Lower lobe of right lung (tissue), 2 donors: ENCODE measurements around the gene FANK1. TPM values are rescaled to one million over a fixed set of nuclear protein-coding genes. Genes with fewer than 3 reads are reported as not detected.

Experiments
- ATAC-seq, 2 donors: fragments of 200-7000 bp; cut with Tn5 transposase; one replicate each; pipeline ENCODE4 v1.9.1; 2020 to 2022; ENCODE audit warnings: mild to moderate bottlenecking in 2 of 2, moderate library complexity in 2 of 2
- DNase-seq: peaks from one replicate; pipeline ENCODE4 v3.0.0-alpha.2; 2020
- H3K27ac ChIP-seq: fragments of 200-600 bp; one replicate; pipeline ENCODE4 v1.8.0; 2022
- H3K27me3 ChIP-seq: fragments of 200-600 bp; one replicate; pipeline ENCODE4 v1.8.0; 2022; ENCODE audit warnings: low read depth
- H3K36me3 ChIP-seq: fragments of 200-600 bp; one replicate; pipeline ENCODE4 v1.8.0; 2022; ENCODE audit warnings: mild to moderate bottlenecking
- H3K4me1 ChIP-seq: fragments of 200-600 bp; one replicate; pipeline ENCODE4 v1.8.0; 2022
- H3K4me3 ChIP-seq: fragments of 200-600 bp; one replicate; pipeline ENCODE4 v1.8.0; 2022; ENCODE audit warnings: mild to moderate bottlenecking
- H3K9me3 ChIP-seq: fragments of 200-600 bp; one replicate; pipeline ENCODE4 v1.8.0; 2022
- intact Hi-C: fragments of 100-400 bp; cut with DNase I; formaldehyde crosslinking; loops from one replicate; pipeline ENCODE4 v1.11.0; 2022
- total RNA-seq: library from RNA; stranded (reverse); fragmentation: NEBNext Ultra II Directional; extraction: Animal tissue kit (Norgen Biotek cat#: 25700); gene quantifications from one replicate; pipeline ENCODE4 v1.2.1, GENCODE V29; 2021
- TF ChIP-seq, protein P1 (sequence below): fragments of 200-600 bp; IDR thresholded peaks from one replicate; pipeline ENCODE4 v1.8.0; 2022; ENCODE audit warnings: antibody characterized with exemption, mild to moderate bottlenecking
- donor health status: DM: no; HTN: yes; CAD: no; lungs with severe emphysema.

FANK1 gene
- total RNA-seq, 1 donor from 2014 or later = 11.5 TPM

DNA sequence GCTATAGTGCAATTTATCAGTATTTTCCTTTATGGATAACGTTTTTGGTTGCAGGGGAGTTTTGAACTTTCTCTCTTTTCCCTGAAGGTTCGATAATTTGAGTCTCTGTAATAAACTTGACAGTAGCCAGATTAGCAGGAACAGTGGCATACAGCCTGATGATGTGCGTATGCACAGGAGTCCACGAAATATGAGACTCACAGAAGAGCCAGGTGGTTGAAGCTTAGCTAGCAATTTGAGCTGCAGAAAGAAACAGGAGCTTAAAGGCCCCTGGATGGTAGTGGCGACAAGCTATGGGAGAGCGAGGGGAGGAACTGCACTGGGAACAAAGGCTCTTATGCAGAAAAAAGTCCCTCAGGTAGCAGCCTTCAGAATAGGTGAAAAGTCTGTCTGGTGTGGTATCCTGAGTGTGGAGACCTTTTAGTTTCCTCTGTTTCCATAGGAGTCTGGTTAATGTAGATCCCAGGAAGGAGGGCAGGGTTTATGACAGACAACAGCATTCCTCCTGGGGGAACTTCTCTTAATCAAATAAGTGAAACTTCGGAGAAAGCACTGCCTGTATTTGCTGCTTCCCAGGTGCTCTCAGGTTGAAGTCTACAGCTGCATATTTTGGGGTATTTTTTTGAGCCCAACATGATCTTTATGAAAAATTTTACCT, 32.7 kb downstream of the FANK1 start:
- ATAC-seq (no peak), DNase-seq (no peak)
- intact Hi-C loops = no loop called here
- TF ChIP-seq, protein P1, sequence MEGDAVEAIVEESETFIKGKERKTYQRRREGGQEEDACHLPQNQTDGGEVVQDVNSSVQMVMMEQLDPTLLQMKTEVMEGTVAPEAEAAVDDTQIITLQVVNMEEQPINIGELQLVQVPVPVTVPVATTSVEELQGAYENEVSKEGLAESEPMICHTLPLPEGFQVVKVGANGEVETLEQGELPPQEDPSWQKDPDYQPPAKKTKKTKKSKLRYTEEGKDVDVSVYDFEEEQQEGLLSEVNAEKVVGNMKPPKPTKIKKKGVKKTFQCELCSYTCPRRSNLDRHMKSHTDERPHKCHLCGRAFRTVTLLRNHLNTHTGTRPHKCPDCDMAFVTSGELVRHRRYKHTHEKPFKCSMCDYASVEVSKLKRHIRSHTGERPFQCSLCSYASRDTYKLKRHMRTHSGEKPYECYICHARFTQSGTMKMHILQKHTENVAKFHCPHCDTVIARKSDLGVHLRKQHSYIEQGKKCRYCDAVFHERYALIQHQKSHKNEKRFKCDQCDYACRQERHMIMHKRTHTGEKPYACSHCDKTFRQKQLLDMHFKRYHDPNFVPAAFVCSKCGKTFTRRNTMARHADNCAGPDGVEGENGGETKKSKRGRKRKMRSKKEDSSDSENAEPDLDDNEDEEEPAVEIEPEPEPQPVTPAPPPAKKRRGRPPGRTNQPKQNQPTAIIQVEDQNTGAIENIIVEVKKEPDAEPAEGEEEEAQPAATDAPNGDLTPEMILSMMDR = no peak
- no peak overlapping the region for H3K27ac ChIP-seq
- H3K27me3 ChIP-seq = no peaks in the 10 kb centered on the region
- no peaks in the 10 kb centered on the region for H3K36me3 ChIP-seq
- no peaks in the 10 kb centered on the region for H3K4me1 ChIP-seq
- H3K9me3 ChIP-seq = no peaks in the 10 kb centered on the region
- no peak overlapping the region for H3K4me3 ChIP-seq

DNA sequence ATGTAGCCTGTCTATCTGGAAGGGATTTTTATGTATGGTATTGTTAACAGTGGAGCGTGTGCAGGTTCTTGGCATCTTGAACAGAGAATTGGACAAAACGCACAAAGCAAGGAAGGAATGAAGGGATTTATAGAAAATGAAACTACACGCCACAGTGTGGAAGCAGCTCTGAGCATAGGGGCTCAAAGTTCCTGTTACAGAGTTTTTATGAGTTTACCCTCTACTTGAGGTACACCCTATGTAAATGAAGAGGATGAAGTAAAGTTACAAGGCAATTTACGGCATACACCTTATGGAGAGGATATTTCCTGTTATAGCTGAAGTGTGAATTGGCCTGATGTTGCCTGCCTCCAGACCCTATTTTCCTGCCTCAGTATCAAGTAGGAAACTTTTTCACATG, 33.3 kb downstream of the FANK1 start:
- DNase-seq (no peak), ATAC-seq (no peak)
- no peaks in the 10 kb centered on the region for H3K27me3 ChIP-seq
- intact Hi-C loops = no loop called here
- H3K27ac ChIP-seq = no peak overlapping the region
- no peak overlapping the region for H3K4me3 ChIP-seq
- no peaks in the 10 kb centered on the region for H3K36me3 ChIP-seq
- no peaks in the 10 kb centered on the region for H3K9me3 ChIP-seq
- TF ChIP-seq, protein P1 = no peak
- no peaks in the 10 kb centered on the region for H3K4me1 ChIP-seq

DNA sequence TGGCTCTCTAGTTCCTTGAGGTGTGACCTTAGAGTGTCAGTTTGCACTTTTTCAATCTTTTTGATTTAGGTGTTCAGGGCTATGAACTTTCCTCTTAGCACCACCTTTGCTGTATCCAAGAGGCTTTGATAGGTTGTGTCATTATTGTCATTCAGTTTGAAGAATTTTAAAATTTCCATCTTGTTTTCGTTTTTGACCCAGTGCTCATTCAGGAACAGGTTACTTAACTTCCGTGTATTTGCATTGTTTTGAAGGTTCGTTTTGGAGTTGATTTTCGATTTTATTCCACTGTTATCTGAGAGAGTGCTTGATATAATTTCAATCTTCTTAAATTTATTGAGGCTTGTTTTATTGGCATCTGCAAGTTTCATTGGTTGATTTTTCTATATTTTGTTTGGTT, 37.3 kb downstream of the FANK1 start:
- Histone ChIP-seq H3K36me3 (no peaks in the 10 kb centered on the region), H3K9me3 (no peaks in the 10 kb centered on the region), H3K27me3 (no peaks in the 10 kb centered on the region), H3K4me1 (no peaks in the 10 kb centered on the region), H3K27ac (no peak overlapping the region), H3K4me3 (no peak overlapping the region)
- TF ChIP-seq, protein P1 = no peak
- DNase-seq (no peak), ATAC-seq (no peak)
- intact Hi-C loops = no loop called here

DNA sequence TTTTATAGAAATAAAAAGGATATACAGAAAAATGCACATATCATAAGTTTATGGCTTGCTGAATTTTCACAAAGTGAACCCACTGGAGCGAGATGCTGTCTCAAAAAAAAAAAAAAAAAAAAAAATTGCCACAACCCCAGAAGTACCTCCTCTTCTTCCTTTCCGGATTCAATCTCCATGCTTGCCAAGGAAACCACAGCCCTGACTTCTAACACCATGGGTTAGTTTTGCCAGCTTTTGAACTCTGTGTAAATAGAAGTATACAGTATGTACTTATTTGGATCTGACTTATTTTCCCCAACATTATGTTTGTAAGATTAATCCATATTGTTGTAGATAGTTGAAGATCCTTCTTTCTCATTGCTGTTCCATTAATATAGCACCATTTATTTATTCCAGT, 40.0 kb downstream of the FANK1 start:
- Histone ChIP-seq H3K4me1 (no peaks in the 10 kb centered on the region), H3K27me3 (no peaks in the 10 kb centered on the region), H3K9me3 (no peaks in the 10 kb centered on the region), H3K4me3 (no peak overlapping the region), H3K27ac (no peak overlapping the region), H3K36me3 (no peaks in the 10 kb centered on the region)
- DNase-seq (no peak), ATAC-seq (no peak)
- TF ChIP-seq, protein P1 = no peak
- intact Hi-C loops = no loop called here

DNA sequence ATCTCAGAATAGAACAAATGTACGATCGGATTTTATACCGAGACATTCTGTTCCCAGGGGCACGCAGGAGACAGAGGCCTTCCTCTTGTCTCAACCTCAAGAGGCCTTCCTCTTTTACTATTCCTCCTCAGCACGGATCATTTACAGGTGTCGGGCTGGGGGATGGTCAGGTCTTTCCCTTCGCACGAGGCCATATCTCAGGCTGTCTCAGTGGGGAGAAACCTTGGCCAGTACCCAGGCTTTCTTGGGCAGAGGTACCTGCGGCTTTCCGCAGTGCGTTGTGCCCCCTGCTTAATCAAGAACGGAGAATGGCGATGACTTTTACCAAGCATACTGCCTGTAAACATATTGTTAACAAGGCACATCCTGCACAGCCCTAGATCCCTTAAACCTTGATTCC, 44.2 kb downstream of the FANK1 start:
- H3K36me3 ChIP-seq = no peaks in the 10 kb centered on the region
- H3K27ac ChIP-seq = no peak overlapping the region
- no peaks in the 10 kb centered on the region for H3K4me1 ChIP-seq
- ATAC-seq = no peak
- DNase-seq = no peak
- TF ChIP-seq, protein P1 = no peak
- intact Hi-C loops = no loop called here
- no peaks in the 10 kb centered on the region for H3K9me3 ChIP-seq
- H3K4me3 ChIP-seq = no peak overlapping the region
- H3K27me3 ChIP-seq = no peaks in the 10 kb centered on the region
